IMR-90 (cell line): ENCODE measurements around the gene FAR2. TPM values are rescaled to one million over a fixed set of nuclear protein-coding genes. Genes with fewer than 3 reads are reported as not detected.

ENCODE experiments used
- ATAC-seq: fragments of 200-7000 bp; cut with Tn5 transposase; 2 replicates; pipeline ENCODE4 v1.9.1; 2020; ENCODE audit warnings: low read depth, mild to moderate bottlenecking, moderate library complexity
- BruUV-seq: library from RNA; stranded (reverse); fragments of 400-500 nt; replicated peaks from 2 replicates; lab custom pipeline; 2021; lab: Mats Ljungman, UMichigan
- CTCF ChIA-PET: fragments of 300-600 bp; formaldehyde crosslinking; extraction: SDS; loops from one replicate; lab custom pipeline; 2021; ENCODE audit warnings: antibody characterized with exemption; lab: Yijun Ruan, JAX
- POLR2A ChIA-PET: fragments of 300-600 bp; sonication (Branson Sonifier 250); formaldehyde crosslinking; loops from one replicate; lab custom pipeline; 2022; ENCODE audit warnings: antibody characterized with exemption; ENCODE audit not compliant: unreplicated experiment; lab: Charles Lee
- DNase-seq: peaks from one replicate; pipeline ENCODE4 v3.0.0; 2013
- H2AFZ ChIP-seq: replicated peaks from 2 replicates; pipeline ENCODE3; 2013; ENCODE audit warnings: low read length, mild to moderate bottlenecking; ENCODE audit not compliant: poor library complexity
- H2AK5ac ChIP-seq: 2 replicates; pipeline ENCODE4 v1.6.1; 2013; ENCODE audit warnings: low read depth, low read length, inconsistent platforms
- H2AK9ac ChIP-seq: replicated peaks from 2 replicates; pipeline ENCODE3; 2013; ENCODE audit warnings: mild to moderate bottlenecking, low read depth, low read length, moderate library complexity; ENCODE audit not compliant: poor library complexity
- H2BK120ac ChIP-seq: 2 replicates; pipeline ENCODE4 v1.6.1; 2013; ENCODE audit warnings: low read depth, low read length, inconsistent platforms
- H2BK15ac ChIP-seq: 3 replicates; pipeline ENCODE4 v1.6.1; 2013; ENCODE audit warnings: low read depth, low read length, inconsistent platforms
- H2BK20ac ChIP-seq: 2 replicates; pipeline ENCODE4 v1.6.1; 2013; ENCODE audit warnings: low read depth, mild to moderate bottlenecking, inconsistent platforms, low read length, moderate library complexity
- H2BK5ac ChIP-seq: 2 replicates; pipeline ENCODE4 v1.6.1; 2013; ENCODE audit warnings: mild to moderate bottlenecking, low read depth, low read length, inconsistent platforms; ENCODE audit not compliant: poor library complexity, severe bottlenecking
- H3K14ac ChIP-seq: replicated peaks from 2 replicates; pipeline ENCODE4 v1.6.1; 2013; ENCODE audit warnings: low read depth, low read length, inconsistent platforms
- H3K18ac ChIP-seq: 2 replicates; pipeline ENCODE4 v1.6.1; 2013; ENCODE audit warnings: low read depth, low read length, control low read depth
- H3K23ac ChIP-seq: 2 replicates; pipeline ENCODE4 v1.6.1; 2013; ENCODE audit warnings: low read depth, low read length, inconsistent platforms
- H3K27ac ChIP-seq: 2 replicates; pipeline ENCODE4 v1.5.1; 2013; ENCODE audit warnings: mild to moderate bottlenecking, control low read depth, low read length; ENCODE audit not compliant: insufficient read depth
- H3K27me3 ChIP-seq: 2 replicates; pipeline ENCODE4 v1.6.1; 2013; ENCODE audit warnings: low read length; ENCODE audit not compliant: control insufficient read depth, insufficient read depth
- H3K36me3 ChIP-seq: 2 replicates; pipeline ENCODE4 v1.6.1; 2013; ENCODE audit warnings: low read length, mixed read lengths; ENCODE audit not compliant: control insufficient read depth, insufficient read depth
- H3K4ac ChIP-seq: 2 replicates; pipeline ENCODE4 v1.6.1; 2013; ENCODE audit warnings: low read depth, low read length, inconsistent platforms
- H3K4me1 ChIP-seq: 2 replicates; pipeline ENCODE4 v1.6.1; 2013; ENCODE audit warnings: low read length, mixed read lengths; ENCODE audit not compliant: control insufficient read depth, insufficient read depth
- H3K4me2 ChIP-seq: 2 replicates; pipeline ENCODE4 v1.6.1; 2013; ENCODE audit warnings: low read depth, mild to moderate bottlenecking, control low read depth, low read length, moderate library complexity
- H3K4me3 ChIP-seq: 2 replicates; pipeline ENCODE4 v1.5.1; 2013; ENCODE audit warnings: low read depth, mild to moderate bottlenecking, control low read depth, low read length, moderate library complexity; ENCODE audit not compliant: insufficient read depth
- H3K56ac ChIP-seq: 2 replicates; pipeline ENCODE4 v1.6.1; 2013; ENCODE audit warnings: low read length, inconsistent platforms; ENCODE audit not compliant: insufficient read depth; ENCODE audit errors: extremely low read depth
- H3K79me1 ChIP-seq, 2 experiments: 2 replicates each; pipeline ENCODE4 v1.6.1; 2013; ENCODE audit warnings: low read length in 2 of 2, inconsistent platforms in 1 of 2, low read depth in 1 of 2
- H3K9ac ChIP-seq: 2 replicates; pipeline ENCODE4 v1.6.1; 2013; ENCODE audit warnings: low read depth, low read length, control low read depth
- H3K9me1 ChIP-seq: 2 replicates; pipeline ENCODE4 v1.6.1; 2013; ENCODE audit warnings: low read length, inconsistent platforms; ENCODE audit not compliant: insufficient read depth
- H3K9me3 ChIP-seq: 2 replicates; pipeline ENCODE4 v1.6.1; 2013; ENCODE audit warnings: low read length; ENCODE audit not compliant: control insufficient read depth, insufficient read depth
- H4K20me1 ChIP-seq: 2 replicates; pipeline ENCODE4 v1.6.1; 2013; ENCODE audit warnings: low read length, inconsistent platforms; ENCODE audit not compliant: insufficient read depth
- H4K5ac ChIP-seq: 2 replicates; pipeline ENCODE4 v1.6.1; 2013; ENCODE audit warnings: mild to moderate bottlenecking, low read depth, low read length, control low read depth
- H4K8ac ChIP-seq, 2 experiments: 2 replicates each; pipeline ENCODE4 v1.6.1; 2013; ENCODE audit warnings: low read depth in 2 of 2, low read length in 2 of 2, control low read depth in 1 of 2, inconsistent platforms in 1 of 2
- H4K91ac ChIP-seq: 2 replicates; pipeline ENCODE4 v1.6.1; 2013; ENCODE audit warnings: low read depth, low read length, inconsistent platforms; ENCODE audit not compliant: insufficient read depth
- BHLHE40 ChIP-seq: fragments of 150-350 bp; IDR thresholded peaks from 2 replicates; pipeline ENCODE4 v1.6.1; 2016; ENCODE audit warnings: mild to moderate bottlenecking, low read depth, low read length
- CEBPB ChIP-seq: IDR thresholded peaks from 2 replicates; pipeline ENCODE4 v1.6.1; 2012; ENCODE audit warnings: low read depth, low read length, improper control_type of control experiment
- CHD1 ChIP-seq: IDR thresholded peaks from 2 replicates; pipeline ENCODE4 v1.6.1; 2012; ENCODE audit warnings: low read depth, low read length, improper control_type of control experiment
- ELK1 ChIP-seq: fragments of 150-350 bp; IDR thresholded peaks from 2 replicates; pipeline ENCODE4 v1.6.1; 2016; ENCODE audit warnings: low read depth, mild to moderate bottlenecking, low read length, moderate library complexity, borderline replicate concordance
- FOS ChIP-seq: fragments of 150-350 bp; IDR thresholded peaks from 2 replicates; pipeline ENCODE4 v1.6.1; 2016; ENCODE audit warnings: low read depth, low read length
- MAFK ChIP-seq: IDR thresholded peaks from 2 replicates; pipeline ENCODE4 v1.6.1; 2012; ENCODE audit warnings: low read depth, low read length, improper control_type of control experiment
- MAZ ChIP-seq: IDR thresholded peaks from 2 replicates; pipeline ENCODE4 v1.6.1; 2012; ENCODE audit warnings: low read depth, mild to moderate bottlenecking, low read length, improper control_type of control experiment, moderate library complexity, borderline replicate concordance
- MXI1 ChIP-seq: IDR thresholded peaks from 2 replicates; pipeline ENCODE4 v1.6.1; 2012; ENCODE audit warnings: low read depth, mild to moderate bottlenecking, low read length, moderate library complexity, borderline replicate concordance
- NFE2L2 ChIP-seq: fragments of 150-350 bp; IDR thresholded peaks from 2 replicates; pipeline ENCODE4 v1.6.1; 2016; ENCODE audit warnings: low read depth, mild to moderate bottlenecking, low read length
- POLR2A ChIP-seq: IDR thresholded peaks from 2 replicates; pipeline ENCODE4 v1.6.1; 2012; ENCODE audit warnings: mild to moderate bottlenecking, low read depth, low read length
- RAD21 ChIP-seq: IDR thresholded peaks from 2 replicates; pipeline ENCODE4 v1.6.1; 2012; ENCODE audit warnings: low read length, improper control_type of control experiment
- RCOR1 ChIP-seq: IDR thresholded peaks from 2 replicates; pipeline ENCODE4 v1.6.1; 2012; ENCODE audit warnings: mild to moderate bottlenecking, low read length, improper control_type of control experiment; ENCODE audit not compliant: insufficient replicate concordance
- RFX5 ChIP-seq: IDR thresholded peaks from 2 replicates; pipeline ENCODE4 v1.8.0; 2012; ENCODE audit warnings: low read depth, mild to moderate bottlenecking, low read length, moderate library complexity
- SMC3 ChIP-seq: fragments of 150-350 bp; IDR thresholded peaks from 2 replicates; pipeline ENCODE4 v1.6.1; 2016; ENCODE audit warnings: low read depth, mild to moderate bottlenecking, antibody characterized with exemption, low read length, moderate library complexity
- WGBS, 2 experiments: methylation state at CpG; one replicate each; pipeline versions ENCODE4 v1.1.5 to v1.1.7; 2013; ENCODE audit warnings: missing lambda C conversion rate in 2 of 2; ENCODE audit not compliant: insufficient read length in 1 of 2; ENCODE audit errors: extremely low coverage in 2 of 2; 5-methylcytosine and 5-hydroxymethylcytosine counted together
- dilution Hi-C: fragments of 300-500 bp; cut with HindIII; formaldehyde crosslinking; loops from one replicate; pipeline ENCODE4 v1.14.3; 2018; ENCODE audit warnings: low sequenced_read_pairs; ENCODE audit not compliant: unreplicated experiment
- in situ Hi-C: fragments of 300-500 bp; cut with MboI; formaldehyde crosslinking; loops from 3 replicates; pipeline ENCODE4 v1.14.3; 2019; ENCODE audit warnings: low sequenced_read_pairs, inconsistent platforms, mixed read lengths
- intact Hi-C: fragments of 100-400 bp; cut with micrococcal nuclease; formaldehyde crosslinking; loops from 2 replicates; pipeline ENCODE4 v1.10.0; 2022
- polyA plus RNA-seq, 3 experiments: library from polyadenylated mRNA; depleted of rRNA; stranded (reverse); fragments of >200 nt; gene quantifications; 2 replicates each; pipeline ENCODE4 v1.2.3, GENCODE V29; 2012; ENCODE audit warnings: low replicate concordance in 1 of 3
- total RNA-seq: library from RNA; depleted of rRNA; stranded (reverse); fragments of >200 nt; gene quantifications from 2 replicates; pipeline ENCODE4 v1.2.3, GENCODE V29; 2012
- TF ChIP-seq, protein P1 (sequence below): fragments of 150-350 bp; IDR thresholded peaks from 2 replicates; pipeline ENCODE4 v1.6.1; 2017; ENCODE audit warnings: mild to moderate bottlenecking, antibody characterized with exemption, low read length, low read depth
- TF ChIP-seq, protein P2 (sequence below): conservative IDR thresholded peaks from 2 replicates; pipeline ENCODE4 v1.5.1; 2012; ENCODE audit warnings: mild to moderate bottlenecking, low read depth, low read length, improper control_type of control experiment

FAR2 gene
- total and polyA plus RNA-seq, 2 of the 4 experiments (the other 2 are of a cell fraction) = 1.1 to 2.0 TPM

GRCh38 chr12:29201746-29202145, 52.7 kb downstream of the FAR2 start:
- Histone ChIP-seq H4K20me1 (no peaks in the 10 kb centered on the region), H3K4me1 (no peaks in the 10 kb centered on the region), H2AK9ac (no peak overlapping the region), H3K23ac (no peak overlapping the region), H2BK15ac (no peak overlapping the region), H3K4me3 (no peak overlapping the region), H4K91ac (no peak overlapping the region), H3K56ac (no peak overlapping the region), H3K27me3 (no peaks in the 10 kb centered on the region), H2BK120ac (no peak overlapping the region), H3K9me1 (no peaks in the 10 kb centered on the region), H2BK20ac (no peak overlapping the region), H2AFZ (no peak overlapping the region), H4K5ac (no peak overlapping the region), H2BK5ac (no peak overlapping the region), H3K4me2 (no peak overlapping the region), H3K36me3 (no peaks in the 10 kb centered on the region), H3K27ac (no peak overlapping the region), H3K4ac (no peak overlapping the region), H3K9ac (no peak overlapping the region), H3K14ac (no peak overlapping the region), H4K8ac (no peak overlapping the region), H3K9me3 (no peaks in the 10 kb centered on the region), H2AK5ac (no peak overlapping the region), H3K79me1 (no peaks in the 10 kb centered on the region), H3K18ac (no peak overlapping the region)
- no CpG with 5 or more reads among the region's 2 CpGs for WGBS, 2 experiments
- ChIA-PET POLR2A (no interaction called here), CTCF (interaction anchor here (0.6 kb wide), 1 partner anchor 1513 kb away, joined by 4 read pairs; no protein-coding TSS in a partner anchor)
- no peak for ATAC-seq
- no peak for TF ChIP-seq RFX5
- TF ChIP-seq BHLHE40 = no peak
- TF ChIP-seq NFE2L2 = no peak
- TF ChIP-seq CEBPB = no peak
- no peak for TF ChIP-seq RAD21
- no peak for TF ChIP-seq MXI1
- no peak for TF ChIP-seq MAFK
- no peak for TF ChIP-seq CHD1
- TF ChIP-seq, protein P1, sequence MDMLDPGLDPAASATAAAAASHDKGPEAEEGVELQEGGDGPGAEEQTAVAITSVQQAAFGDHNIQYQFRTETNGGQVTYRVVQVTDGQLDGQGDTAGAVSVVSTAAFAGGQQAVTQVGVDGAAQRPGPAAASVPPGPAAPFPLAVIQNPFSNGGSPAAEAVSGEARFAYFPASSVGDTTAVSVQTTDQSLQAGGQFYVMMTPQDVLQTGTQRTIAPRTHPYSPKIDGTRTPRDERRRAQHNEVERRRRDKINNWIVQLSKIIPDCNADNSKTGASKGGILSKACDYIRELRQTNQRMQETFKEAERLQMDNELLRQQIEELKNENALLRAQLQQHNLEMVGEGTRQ = no peak
- no peak for TF ChIP-seq ELK1
- TF ChIP-seq, protein P2, sequence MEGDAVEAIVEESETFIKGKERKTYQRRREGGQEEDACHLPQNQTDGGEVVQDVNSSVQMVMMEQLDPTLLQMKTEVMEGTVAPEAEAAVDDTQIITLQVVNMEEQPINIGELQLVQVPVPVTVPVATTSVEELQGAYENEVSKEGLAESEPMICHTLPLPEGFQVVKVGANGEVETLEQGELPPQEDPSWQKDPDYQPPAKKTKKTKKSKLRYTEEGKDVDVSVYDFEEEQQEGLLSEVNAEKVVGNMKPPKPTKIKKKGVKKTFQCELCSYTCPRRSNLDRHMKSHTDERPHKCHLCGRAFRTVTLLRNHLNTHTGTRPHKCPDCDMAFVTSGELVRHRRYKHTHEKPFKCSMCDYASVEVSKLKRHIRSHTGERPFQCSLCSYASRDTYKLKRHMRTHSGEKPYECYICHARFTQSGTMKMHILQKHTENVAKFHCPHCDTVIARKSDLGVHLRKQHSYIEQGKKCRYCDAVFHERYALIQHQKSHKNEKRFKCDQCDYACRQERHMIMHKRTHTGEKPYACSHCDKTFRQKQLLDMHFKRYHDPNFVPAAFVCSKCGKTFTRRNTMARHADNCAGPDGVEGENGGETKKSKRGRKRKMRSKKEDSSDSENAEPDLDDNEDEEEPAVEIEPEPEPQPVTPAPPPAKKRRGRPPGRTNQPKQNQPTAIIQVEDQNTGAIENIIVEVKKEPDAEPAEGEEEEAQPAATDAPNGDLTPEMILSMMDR = no peak
- TF ChIP-seq POLR2A = no peak
- no peak for TF ChIP-seq RCOR1
- TF ChIP-seq MAZ = no peak
- TF ChIP-seq FOS = no peak
- no peak for TF ChIP-seq SMC3
- in situ Hi-C loops = no loop called here
- BruUV-seq = no TSS peak
- dilution Hi-C loops = no loop called here
- DNase-seq = no peak
- intact Hi-C loops = no loop called here
